Measurements from ENCODE around the gene GDF7.
A peak's percentile ranks its signal among the peaks of the same experiment; 100 is the strongest.

GDF7 gene

GRCh38 chr2:20629581-20630171, 37.3 kb upstream of the GDF7 start:
- DNase-seq = no peak

- DNase-seq = no peak
Observed at GRCh38 chr2:20630967-20631366, 36.0 kb upstream of the GDF7 start.

- DNase-seq = peak; percentile 32
Observed at GRCh38 chr2:20631617-20632307, 35.2 kb upstream of the GDF7 start.

- DNase-seq = peak; percentile 18
Observed at GRCh38 chr2:20632446-20632990, 34.4 kb upstream of the GDF7 start.

- DNase-seq = peak; percentile 15
Observed at GRCh38 chr2:20633001-20633400, 33.9 kb upstream of the GDF7 start.

- DNase-seq = peak; percentile 96
Observed at GRCh38 chr2:20633794-20634506, 33.0 kb upstream of the GDF7 start.

GRCh38 chr2:20634507-20635112, 32.3 kb upstream of the GDF7 start:
- peak; percentile 47 for DNase-seq

GRCh38 chr2:20635113-20635510, 31.8 kb upstream of the GDF7 start:
- peak; percentile 64 for DNase-seq

- DNase-seq = peak; percentile 87
Observed at GRCh38 chr2:20635675-20636584, 31.0 kb upstream of the GDF7 start.

- no peak for DNase-seq
Observed at GRCh38 chr2:20637147-20637546, 29.8 kb upstream of the GDF7 start.

- DNase-seq = no peak
Observed at GRCh38 chr2:20638014-20638413, 28.9 kb upstream of the GDF7 start.

GRCh38 chr2:20638646-20639430, 28.1 kb upstream of the GDF7 start:
- no peak for DNase-seq

- DNase-seq = no peak
Observed at GRCh38 chr2:20640411-20641122, 26.4 kb upstream of the GDF7 start.

GRCh38 chr2:20641123-20641985, 25.6 kb upstream of the GDF7 start:
- DNase-seq = no peak

GRCh38 chr2:20642055-20642971, 24.6 kb upstream of the GDF7 start:
- DNase-seq = peak; percentile 76

- no peak for DNase-seq
Observed at GRCh38 chr2:20643060-20643459, 23.9 kb upstream of the GDF7 start.

GRCh38 chr2:20643826-20644225, 23.1 kb upstream of the GDF7 start:
- DNase-seq = peak; percentile 60

GRCh38 chr2:20645301-20645701, 21.6 kb upstream of the GDF7 start:
- no peak for DNase-seq

- DNase-seq = no peak
Observed at GRCh38 chr2:20645761-20646160, 21.2 kb upstream of the GDF7 start.

All from DMS53 (cell line).